ENCODE data around the gene MRPL50. TPM values are rescaled to one million over a fixed set of nuclear protein-coding genes. Genes with fewer than 3 reads are reported as not detected.

MRPL50 gene
- polyA plus RNA-seq, 2 of the 4 experiments (the other 2 are of a cell fraction) = 24.7 to 42.5 TPM

DNA sequence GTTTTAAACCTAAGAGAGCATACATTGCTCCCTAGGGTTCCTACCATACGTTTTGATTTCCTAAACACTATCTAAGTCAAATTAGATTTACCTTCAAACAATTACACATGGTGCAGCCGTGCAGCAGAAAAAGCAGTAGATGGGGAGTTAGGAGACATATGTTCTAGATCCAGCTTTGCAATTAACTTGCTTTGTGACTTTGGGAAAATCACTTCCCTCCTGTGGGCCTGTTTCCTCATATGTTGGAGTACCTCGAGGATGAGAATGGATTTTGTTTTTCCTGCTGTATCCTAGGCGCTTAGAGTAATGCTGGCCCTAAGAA lies 711 bp downstream of the MRPL50 start (continued):
- TF ChIP-seq, protein P1, sequence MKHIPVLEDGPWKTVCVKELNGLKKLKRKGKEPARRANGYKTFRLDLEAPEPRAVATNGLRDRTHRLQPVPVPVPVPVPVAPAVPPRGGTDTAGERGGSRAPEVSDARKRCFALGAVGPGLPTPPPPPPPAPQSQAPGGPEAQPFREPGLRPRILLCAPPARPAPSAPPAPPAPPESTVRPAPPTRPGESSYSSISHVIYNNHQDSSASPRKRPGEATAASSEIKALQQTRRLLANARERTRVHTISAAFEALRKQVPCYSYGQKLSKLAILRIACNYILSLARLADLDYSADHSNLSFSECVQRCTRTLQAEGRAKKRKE (CRISPR knock-in tag; IDR thresholded peaks at IDR 0.05; ENCODE audit: low read depth) = no peak

DNA sequence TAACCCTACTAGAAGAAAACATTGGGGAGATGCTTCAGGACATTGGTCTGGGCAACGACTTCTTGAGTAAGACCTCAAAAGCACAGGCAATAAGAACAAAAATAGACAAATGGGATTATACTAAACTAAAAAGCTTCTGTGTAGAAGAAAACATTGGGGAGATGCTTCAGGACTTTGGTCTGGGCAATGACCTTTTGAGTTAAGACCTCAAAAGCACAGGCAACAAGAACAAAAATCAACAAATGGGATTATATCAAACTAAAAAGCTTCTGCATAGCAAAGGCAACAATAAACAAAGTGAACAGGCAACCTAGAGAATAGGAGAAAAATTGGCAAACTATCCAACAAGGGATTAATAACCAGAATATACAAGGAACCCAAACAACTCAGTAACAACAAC lies 3.7 kb downstream of the MRPL50 start:
- TF ChIP-seq ZNF302 (CRISPR knock-in tag; IDR thresholded peaks at IDR 0.05) (no peak), PHF8 (IDR thresholded peaks at IDR 0.05; ENCODE audit: borderline replicate concordance, low read depth) (no peak), RNF2 (IDR thresholded peaks at IDR 0.05; ENCODE audit: borderline replicate concordance, low read depth) (no peak), CTCF (IDR thresholded peaks at IDR 0.05) (no peak), RFX5 (IDR thresholded peaks at IDR 0.05) (no peak), RAD21 (conservative IDR thresholded peaks at IDR 0.05 in 1 of 2, IDR thresholded peaks at IDR 0.05 in 1 of 2) (no peak)
- TF ChIP-seq, protein P1 (CRISPR knock-in tag; IDR thresholded peaks at IDR 0.05; ENCODE audit: low read depth) = no peak
- peaks cover 8% of the 10 kb centered on the region; the same call in 1 of the 3 replicates for H3K4me1 ChIP-seq
- H3K27ac ChIP-seq = no peak overlapping the region
- H3K4me3 ChIP-seq = no peak overlapping the region
- 95% methylated on average over 1 of the region's 1 CpG for WGBS (ENCODE audit: missing lambda C conversion rate)
- DNase-seq (ENCODE audit: low read depth in 1 of 2, low spot score in 1 of 2) = no peak
- ATAC-seq = no peak
- CTCF ChIA-PET = interaction anchor here (1.0 kb wide), 1 partner anchor 83 kb away, joined by 5 read pairs; no protein-coding TSS in a partner anchor
- POLR2A ChIA-PET = no interaction called here
- FAIRE-seq = no peak
- peaks cover 36% of the 10 kb centered on the region for H3K9me3 ChIP-seq
- no peak overlapping the region for H3K4me2 ChIP-seq

GRCh38 chr9:101393135-101393534 lies 5.3 kb downstream of the MRPL50 start:
- Histone ChIP-seq H3K4me2 (no peak overlapping the region), H3K9me3 (peaks cover 36% of the 10 kb centered on the region), H3K4me3 (no peak overlapping the region), H3K27ac (no peak overlapping the region), H3K4me1 (peaks cover 15% of the 10 kb centered on the region)
- ChIA-PET POLR2A (no interaction called here), CTCF (interaction anchor here (1.6 kb wide), 1 partner anchor 56 kb away, joined by 3 read pairs; no protein-coding TSS in a partner anchor)
- FAIRE-seq = peak; percentile 74
- TF ChIP-seq CHD2 (IDR thresholded peaks at IDR 0.05; ENCODE audit: low read length, partially characterized antibody) (no peak), CHD4 (IDR thresholded peaks at IDR 0.05; ENCODE audit: borderline replicate concordance) (no peak), MAFK (IDR thresholded peaks at IDR 0.05; ENCODE audit: partially characterized antibody) (no peak), CEBPB (IDR thresholded peaks at IDR 0.05) (no peak), ZSCAN20 (CRISPR knock-in tag; IDR thresholded peaks at IDR 0.05) (no peak)
- TF ChIP-seq, protein P1 (CRISPR knock-in tag; IDR thresholded peaks at IDR 0.05; ENCODE audit: low read depth) = no peak
- 93% methylated on average over 3 of the region's 3 CpGs for WGBS (ENCODE audit: missing lambda C conversion rate)
- ATAC-seq = no peak
- DNase-seq (ENCODE audit: low read depth in 1 of 2, low spot score in 1 of 2) = no peak

DNA sequence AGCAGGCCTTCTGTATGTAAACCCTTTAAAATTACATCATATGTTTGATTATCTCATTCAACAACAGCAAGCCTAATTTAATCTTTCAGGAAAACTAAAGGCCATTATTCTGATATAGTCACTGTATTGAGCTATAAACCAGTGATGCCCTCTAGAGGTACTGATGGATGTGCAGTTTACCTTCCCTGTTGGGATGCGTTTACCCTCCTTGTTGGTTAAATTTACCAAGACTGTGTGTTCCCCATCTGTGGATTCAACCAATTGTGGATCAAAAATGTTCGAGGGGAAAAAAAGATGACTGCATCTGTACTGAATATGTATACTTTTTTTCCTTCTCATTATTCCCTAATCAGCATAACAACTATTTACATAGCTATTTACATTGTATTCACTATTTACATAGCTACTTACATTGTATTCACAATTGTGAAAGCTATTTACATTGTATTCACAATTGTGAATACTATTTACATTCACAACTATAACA lies 9.9 kb downstream of the MRPL50 start:
- DNase-seq (ENCODE audit: low read depth in 1 of 2, low spot score in 1 of 2) (peak in 1 of 2 experiments; percentile 68), ATAC-seq (peak; percentile 96 to 99), FAIRE-seq (peak; percentile 93)
- TF ChIP-seq SMC3 (IDR thresholded peaks at IDR 0.05) (peak; percentile 50; the same call in 2 of the 3 replicates), RNF2 (IDR thresholded peaks at IDR 0.05; ENCODE audit: borderline replicate concordance, low read depth) (no peak), CTCF (IDR thresholded peaks at IDR 0.05) (peak; percentile 61), RAD21 (conservative IDR thresholded peaks at IDR 0.05 in 1 of 2, IDR thresholded peaks at IDR 0.05 in 1 of 2) (peak; percentile 59 to 61; a peak in 4 of 5 replicates)
- Histone ChIP-seq H3K4me1 (peaks cover 38% of the 10 kb centered on the region), H3K4me3 (no peak overlapping the region), H3K27ac (peak overlapping the region; percentile 68 to 82), H3K9me3 (peaks cover 11% of the 10 kb centered on the region), H3K4me2 (peak overlapping the region; percentile 41; the same call in 1 of the 3 replicates)
- POLR2A ChIA-PET = interaction anchor here (0.6 to 1.6 kb wide), 2 partner anchors 10 to 22 kb away, joined by 4 to 8 read pairs; partner anchors contain the start of genes MRPL50 and ZNF189
- WGBS (ENCODE audit: missing lambda C conversion rate) = 14% methylated on average over 2 of the region's 2 CpGs
- CTCF ChIA-PET = interaction anchor here (0.6 to 3.5 kb wide), 48 partner anchors 8 to 801 kb away, joined by 3 to 43 read pairs (median 4); partner anchors contain the start of genes MRPL50 and ZNF189

Measured in A549 (cell line).